Fibroblast of mammary gland (primary cell): ENCODE results near the gene MND1.

Experiments used
- DNase-seq: peaks from one replicate; pipeline ENCODE4 v3.0.0-alpha.2; 2010; ENCODE audit warnings: low read depth
- H3K4me3 ChIP-seq: 2 replicates; pipeline ENCODE4 v1.5.1; 2011; ENCODE audit warnings: low read depth, mild to moderate bottlenecking, low read length, moderate library complexity; ENCODE audit not compliant: control insufficient read depth
- CTCF ChIP-seq: conservative IDR thresholded peaks from 2 replicates; pipeline ENCODE4 v1.5.1; 2011; ENCODE audit warnings: low read depth, low read length, inconsistent platforms; ENCODE audit not compliant: control insufficient read depth, insufficient read depth

MND1 gene

GRCh38 chr4:153419029-153419428, 74.5 kb downstream of the MND1 start:
- DNase-seq = no peak
- no peak for TF ChIP-seq CTCF
- H3K4me3 ChIP-seq = no peak overlapping the region

DNA sequence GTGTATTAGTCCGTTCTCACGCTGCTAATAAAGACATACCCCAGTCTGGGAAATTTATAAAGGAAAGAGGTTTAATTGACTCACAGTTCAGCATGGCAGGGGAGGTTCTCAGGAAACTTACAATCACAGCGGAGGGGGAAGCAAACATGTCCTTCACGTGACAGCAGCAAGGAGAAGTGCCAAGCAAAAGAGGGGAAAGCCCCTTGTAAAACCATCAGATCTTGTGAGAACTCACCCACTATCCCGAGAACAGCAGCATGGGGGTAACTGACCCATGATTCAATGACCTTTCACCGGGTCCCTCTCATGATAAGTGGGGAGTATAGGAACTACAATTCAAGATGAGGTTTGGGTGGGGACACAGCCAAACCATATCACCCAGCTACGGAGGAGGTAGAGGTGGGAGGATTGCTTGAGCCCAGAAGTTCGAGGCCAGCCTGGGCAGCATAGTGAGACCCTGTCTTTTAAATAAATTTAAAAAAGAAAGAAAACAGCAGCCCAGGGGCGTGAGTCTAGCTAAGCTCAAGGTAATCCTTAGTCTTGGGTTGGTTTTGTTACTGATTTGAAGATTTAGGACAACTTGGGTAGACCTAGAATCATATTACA, 75.3 kb downstream of the MND1 start:
- no peak overlapping the region for H3K4me3 ChIP-seq
- no peak for TF ChIP-seq CTCF
- no peak for DNase-seq

DNA sequence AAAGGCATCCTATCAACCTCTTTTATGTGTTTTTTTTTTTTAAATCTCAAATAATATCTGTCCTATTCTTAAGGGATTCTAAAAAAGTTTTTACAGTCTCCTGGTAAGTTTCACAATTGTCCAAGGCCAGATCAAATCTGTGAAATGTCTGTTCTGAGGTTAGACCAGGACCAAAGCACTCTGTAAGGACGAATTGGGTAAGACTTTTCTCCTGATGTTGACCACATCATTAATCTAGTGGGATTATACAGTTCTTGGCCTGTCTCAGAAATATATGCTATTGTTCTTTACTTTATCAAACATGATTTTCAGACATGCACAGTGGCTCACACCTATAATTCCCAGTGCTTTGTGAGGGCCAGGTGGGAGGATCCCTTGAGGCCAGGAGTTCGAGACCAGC, 75.9 kb downstream of the MND1 start:
- H3K4me3 ChIP-seq = no peak overlapping the region
- DNase-seq = peak; percentile 22
- TF ChIP-seq CTCF = no peak

DNA sequence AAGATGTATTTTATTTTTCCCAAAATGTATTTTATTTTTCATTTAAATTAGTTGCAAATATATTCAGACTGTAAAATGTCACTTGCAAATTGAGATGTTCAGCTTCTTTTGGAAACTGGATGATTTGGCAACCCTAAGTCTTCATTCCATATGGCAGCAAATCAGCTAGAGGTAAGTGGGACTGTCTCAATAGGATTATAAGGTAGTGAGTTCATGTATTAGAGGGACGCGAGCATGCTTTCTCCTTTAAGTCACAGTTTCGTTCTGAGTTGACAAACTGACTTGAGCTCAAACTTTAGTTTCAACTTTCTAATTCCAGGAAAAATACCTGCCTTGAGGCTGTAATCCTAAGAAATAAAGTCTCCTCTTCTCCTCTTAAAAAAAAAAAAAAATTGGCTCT, 77.5 kb downstream of the MND1 start:
- no peak for TF ChIP-seq CTCF
- no peak for DNase-seq

GRCh38 chr4:153426207-153426885, 81.9 kb downstream of the MND1 start:
- no peak overlapping the region for H3K4me3 ChIP-seq
- no peak for DNase-seq
- TF ChIP-seq CTCF = no peak

More for the DNA sequence above, 77.5 kb downstream of the MND1 start:
- no peak overlapping the region for H3K4me3 ChIP-seq

GRCh38 chr4:153427363-153428071, 83.0 kb downstream of the MND1 start:
- no peak overlapping the region for H3K4me3 ChIP-seq
- no peak for TF ChIP-seq CTCF
- peak; percentile 34 for DNase-seq
